IPS DF 6.9 (cell line): Measurements from ENCODE around the gene DNAAF8.

Experiments
- DNase-seq: peaks from one replicate; pipeline ENCODE4 v3.0.0-alpha.2; 2013; ENCODE audit warnings: low read depth, low spot score
- H3K27ac ChIP-seq: one replicate; pipeline ENCODE4 v1.5.1; 2013; ENCODE audit warnings: low read length, control low read depth
- H3K27me3 ChIP-seq: 2 replicates; pipeline ENCODE4 v1.6.1; 2013; ENCODE audit warnings: mild to moderate bottlenecking, low read length; ENCODE audit not compliant: control insufficient read depth, insufficient read depth
- H3K36me3 ChIP-seq: 2 replicates; pipeline ENCODE4 v1.6.1; 2013; ENCODE audit warnings: low read length; ENCODE audit not compliant: control insufficient read depth, insufficient read depth
- H3K4me1 ChIP-seq: 2 replicates; pipeline ENCODE4 v1.6.1; 2013; ENCODE audit warnings: low read length; ENCODE audit not compliant: control insufficient read depth, insufficient read depth
- H3K4me3 ChIP-seq: 2 replicates; pipeline ENCODE4 v1.5.1; 2013; ENCODE audit warnings: mild to moderate bottlenecking, low read length
- H3K9me3 ChIP-seq: 2 replicates; pipeline ENCODE4 v1.6.1; 2013; ENCODE audit warnings: low read length, inconsistent platforms; ENCODE audit not compliant: control insufficient read depth, insufficient read depth
- WGBS: extraction: QIAGEN DNeasy Blood & Tissue Kit; methylation state at CpG from one replicate; pipeline ENCODE4 v1.1.7; 2013; ENCODE audit warnings: mixed read lengths, missing lambda C conversion rate; ENCODE audit not compliant: insufficient read length, insufficient coverage; 5-methylcytosine and 5-hydroxymethylcytosine counted together

Gene DNAAF8

GRCh38 chr16:4703906-4704305, 30.4 kb upstream of the DNAAF8 start:
- Histone ChIP-seq H3K27ac (no peak overlapping the region), H3K27me3 (no peaks in the 10 kb centered on the region), H3K4me3 (no peak overlapping the region), H3K36me3 (peaks cover 22% of the 10 kb centered on the region), H3K9me3 (no peaks in the 10 kb centered on the region), H3K4me1 (no peaks in the 10 kb centered on the region)
- WGBS = no CpG with 5 or more reads among the region's 7 CpGs
- DNase-seq = no peak

- no CpG with 5 or more reads among the region's 8 CpGs for WGBS
- peaks cover 19% of the 10 kb centered on the region for H3K36me3 ChIP-seq
- H3K4me1 ChIP-seq = no peaks in the 10 kb centered on the region
- no peak overlapping the region for H3K27ac ChIP-seq
- DNase-seq = no peak
- H3K27me3 ChIP-seq = no peaks in the 10 kb centered on the region
- H3K9me3 ChIP-seq = no peaks in the 10 kb centered on the region
- no peak overlapping the region for H3K4me3 ChIP-seq
These were observed 29.8 kb upstream of the DNAAF8 start for GRCh38 chr16:4704491-4704890.

GRCh38 chr16:4704913-4705312, 29.4 kb upstream of the DNAAF8 start:
- no peak overlapping the region for H3K4me3 ChIP-seq
- H3K36me3 ChIP-seq = peaks cover 22% of the 10 kb centered on the region
- no peak overlapping the region for H3K27ac ChIP-seq
- H3K9me3 ChIP-seq = no peaks in the 10 kb centered on the region
- no peaks in the 10 kb centered on the region for H3K4me1 ChIP-seq
- no peak for DNase-seq
- WGBS = no CpG with 5 or more reads among the region's 14 CpGs
- H3K27me3 ChIP-seq = no peaks in the 10 kb centered on the region

- no peak for DNase-seq
- H3K27me3 ChIP-seq = no peaks in the 10 kb centered on the region
- peaks cover 13% of the 10 kb centered on the region for H3K36me3 ChIP-seq
- no CpG with 5 or more reads among the region's 7 CpGs for WGBS
- no peak overlapping the region for H3K4me3 ChIP-seq
- no peaks in the 10 kb centered on the region for H3K4me1 ChIP-seq
- no peak overlapping the region for H3K27ac ChIP-seq
- H3K9me3 ChIP-seq = no peaks in the 10 kb centered on the region
These were observed 27.5 kb upstream of the DNAAF8 start for GRCh38 chr16:4706871-4707270.

- Histone ChIP-seq H3K27ac (no peak overlapping the region), H3K4me1 (no peaks in the 10 kb centered on the region), H3K27me3 (no peaks in the 10 kb centered on the region), H3K9me3 (no peaks in the 10 kb centered on the region), H3K4me3 (no peak overlapping the region), H3K36me3 (peaks cover 7% of the 10 kb centered on the region)
- no CpG with 5 or more reads among the region's 4 CpGs for WGBS
- DNase-seq = no peak
These were observed 24.9 kb upstream of the DNAAF8 start for GRCh38 chr16:4709481-4709880.

- Histone ChIP-seq H3K36me3 (peaks cover 5% of the 10 kb centered on the region), H3K27ac (no peak overlapping the region)
These were observed 20.5 kb upstream of the DNAAF8 start for GRCh38 chr16:4713663-4714501.

GRCh38 chr16:4714996-4715395, 19.3 kb upstream of the DNAAF8 start:
- Histone ChIP-seq H3K4me1 (no peaks in the 10 kb centered on the region), H3K36me3 (peaks cover 3% of the 10 kb centered on the region), H3K4me3 (no peak overlapping the region), H3K27me3 (no peaks in the 10 kb centered on the region), H3K27ac (no peak overlapping the region), H3K9me3 (no peaks in the 10 kb centered on the region)
- no peak for DNase-seq
- WGBS = no CpG with 5 or more reads among the region's 2 CpGs

More at GRCh38 chr16:4713663-4714501, 20.5 kb upstream of the DNAAF8 start:
- H3K27me3 ChIP-seq = no peaks in the 10 kb centered on the region
- no peak for DNase-seq
- H3K9me3 ChIP-seq = no peaks in the 10 kb centered on the region
- no CpG with 5 or more reads among the region's 18 CpGs for WGBS
- H3K4me3 ChIP-seq = no peak overlapping the region
- no peaks in the 10 kb centered on the region for H3K4me1 ChIP-seq

GRCh38 chr16:4718466-4718865, 15.9 kb upstream of the DNAAF8 start:
- WGBS = no CpG with 5 or more reads among the region's 5 CpGs
- no peak for DNase-seq
- H3K9me3 ChIP-seq = no peaks in the 10 kb centered on the region
- H3K4me1 ChIP-seq = no peaks in the 10 kb centered on the region
- H3K4me3 ChIP-seq = no peak overlapping the region
- H3K27ac ChIP-seq = no peak overlapping the region
- no peaks in the 10 kb centered on the region; the same call in 1 of the 2 replicates for H3K36me3 ChIP-seq
- H3K27me3 ChIP-seq = no peaks in the 10 kb centered on the region

- no peaks in the 10 kb centered on the region for H3K27me3 ChIP-seq
- no peak overlapping the region for H3K27ac ChIP-seq
- H3K4me1 ChIP-seq = no peaks in the 10 kb centered on the region
- H3K9me3 ChIP-seq = no peaks in the 10 kb centered on the region
- DNase-seq = no peak
- no CpG with 5 or more reads among the region's 14 CpGs for WGBS
- H3K4me3 ChIP-seq = no peak overlapping the region
- peaks cover 17% of the 10 kb centered on the region for H3K36me3 ChIP-seq
These were observed 11.1 kb upstream of the DNAAF8 start for GRCh38 chr16:4723071-4723767.

GRCh38 chr16:4724661-4725270, 9.6 kb upstream of the DNAAF8 start:
- no CpG with 5 or more reads among the region's 11 CpGs for WGBS
- no peaks in the 10 kb centered on the region for H3K27me3 ChIP-seq
- no peak overlapping the region for H3K27ac ChIP-seq
- H3K36me3 ChIP-seq = peaks cover 22% of the 10 kb centered on the region
- H3K4me3 ChIP-seq = no peak overlapping the region
- no peaks in the 10 kb centered on the region for H3K4me1 ChIP-seq
- no peak for DNase-seq
- no peaks in the 10 kb centered on the region for H3K9me3 ChIP-seq
